ENCODE results near the gene PDLIM1.
A peak's percentile ranks its signal among the peaks of the same experiment; 100 is the strongest.

The PDLIM1 gene

GRCh38 chr10:95263864-95264226 lies 27.0 kb downstream of the PDLIM1 start:
- no peak for DNase-seq (ENCODE audit: low read depth)

DNA sequence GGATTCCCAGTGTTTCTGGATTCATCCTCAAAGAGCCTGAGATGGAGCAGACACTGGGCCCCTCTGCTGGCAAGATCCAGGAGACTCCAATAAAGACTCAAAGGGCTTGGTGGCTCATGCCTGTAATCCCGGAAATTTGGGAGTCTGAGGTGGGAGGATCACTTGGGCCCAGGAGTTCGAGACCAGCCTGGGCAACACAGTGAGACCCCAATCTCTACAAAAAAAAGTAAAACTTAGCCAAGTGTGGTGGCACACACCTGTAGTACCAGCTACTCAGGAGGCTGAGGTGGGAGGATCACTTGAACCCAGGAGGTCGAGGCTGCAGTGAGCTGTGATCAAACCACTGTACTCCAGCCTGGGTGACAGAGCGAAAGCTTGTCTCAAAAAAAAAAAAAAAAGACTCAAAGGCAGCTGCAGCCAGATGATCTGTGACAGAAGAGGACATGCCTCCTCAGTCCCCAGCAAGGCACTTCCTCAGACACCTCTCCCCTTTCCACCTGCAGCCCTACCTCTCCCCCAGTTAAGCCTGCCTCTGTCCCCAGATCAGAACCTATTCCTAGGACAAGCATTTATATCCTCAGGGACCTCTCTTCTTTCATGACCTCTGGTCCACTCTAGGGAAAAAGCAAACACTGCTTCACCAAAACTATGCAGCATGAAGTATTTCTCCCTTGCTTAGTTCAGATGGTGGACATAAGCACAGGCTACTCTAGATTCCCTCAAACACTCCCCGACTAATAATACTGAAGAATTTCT lies 27.9 kb downstream of the PDLIM1 start:
- peak; percentile 64 for DNase-seq (ENCODE audit: low read depth)

DNA sequence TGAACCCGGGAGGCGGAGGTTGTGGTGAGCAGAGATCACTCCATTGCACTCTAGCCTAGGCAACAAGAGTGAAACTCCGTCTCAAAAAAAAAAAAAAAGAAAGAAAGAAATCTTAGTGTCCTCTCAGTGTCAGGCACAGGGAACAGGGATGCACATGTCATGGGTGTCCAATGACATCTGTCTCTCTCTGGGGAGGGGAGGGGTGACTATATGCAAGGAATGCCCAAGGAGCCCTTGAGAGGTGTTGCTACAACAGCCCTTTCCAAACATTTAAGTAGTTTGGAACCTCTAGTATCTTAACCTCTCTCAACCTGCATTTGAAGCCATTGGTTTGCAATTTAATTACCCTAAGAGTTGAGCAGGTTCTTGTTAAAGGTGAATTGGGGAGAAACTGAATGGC lies 28.9 kb downstream of the PDLIM1 start:
- DNase-seq (ENCODE audit: low read depth) = no peak

GRCh38 chr10:95260909-95261552 lies 29.8 kb downstream of the PDLIM1 start:
- peak; percentile 93 for DNase-seq (ENCODE audit: low read depth)

- DNase-seq (ENCODE audit: low read depth) = peak; percentile 98
These were observed 30.4 kb downstream of the PDLIM1 start for GRCh38 chr10:95260397-95260881.

DNA sequence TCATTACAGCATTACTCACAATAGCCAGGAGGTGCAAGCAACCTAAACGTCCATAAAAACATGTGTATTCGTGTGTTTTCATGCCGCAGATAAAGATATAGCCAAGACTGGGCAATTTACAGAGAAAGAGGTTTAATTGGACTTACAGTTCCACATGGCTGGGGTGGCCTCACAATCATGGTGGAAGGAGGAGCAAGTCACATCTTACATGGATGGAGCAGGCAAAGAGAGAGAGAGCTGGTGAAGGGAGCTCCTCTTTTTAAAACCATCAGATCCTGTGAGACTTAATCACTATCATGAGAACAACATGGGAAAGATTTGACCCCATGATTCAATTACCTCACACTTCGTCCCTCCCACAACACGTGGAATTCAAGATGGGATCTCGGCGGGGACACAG lies 33.0 kb downstream of the PDLIM1 start:
- no peak for DNase-seq (ENCODE audit: low read depth)

- DNase-seq (ENCODE audit: low read depth) = no peak
These were observed 34.5 kb downstream of the PDLIM1 start for GRCh38 chr10:95256268-95256667.

GRCh38 chr10:95254629-95255028 lies 36.2 kb downstream of the PDLIM1 start:
- DNase-seq (ENCODE audit: low read depth) = no peak

DNA sequence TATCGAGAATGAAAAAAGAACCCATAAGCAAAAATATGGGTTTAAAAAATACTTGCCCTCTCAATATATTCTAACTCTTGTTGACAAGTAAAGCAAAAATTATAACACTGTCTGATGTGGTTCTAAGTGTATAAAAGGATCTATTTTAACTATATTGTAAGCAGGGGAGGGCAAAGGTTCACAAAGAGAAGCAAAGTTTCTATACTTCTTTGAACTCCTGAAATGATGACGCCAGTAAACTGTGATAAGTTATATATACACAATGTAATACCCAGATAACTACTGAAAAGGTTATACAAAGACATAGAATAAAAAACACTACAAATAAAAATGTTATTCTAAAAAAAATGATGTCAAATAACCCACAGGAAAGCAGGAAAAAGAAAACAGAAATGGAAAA lies 37.1 kb downstream of the PDLIM1 start:
- no peak for DNase-seq (ENCODE audit: low read depth)

DNA sequence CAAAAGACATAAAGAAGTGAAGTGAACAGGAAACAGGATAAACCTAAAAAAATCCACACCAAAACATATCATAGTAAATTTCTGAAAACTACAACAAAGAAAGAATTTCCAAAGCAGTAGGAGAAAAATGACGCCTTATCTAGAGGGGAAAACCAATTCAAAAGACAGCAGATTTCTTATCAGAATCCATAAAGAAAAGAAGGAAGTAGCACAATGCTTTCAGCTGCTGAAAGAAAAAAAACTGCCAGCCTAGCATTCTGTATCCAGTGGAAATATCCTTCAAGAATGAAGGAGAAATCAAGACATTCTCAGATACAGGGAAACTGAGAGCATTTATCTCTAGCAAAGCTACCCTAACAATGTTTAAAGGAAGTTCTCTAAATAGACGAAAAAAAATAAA lies 37.8 kb downstream of the PDLIM1 start:
- no peak for DNase-seq (ENCODE audit: low read depth)

DNA sequence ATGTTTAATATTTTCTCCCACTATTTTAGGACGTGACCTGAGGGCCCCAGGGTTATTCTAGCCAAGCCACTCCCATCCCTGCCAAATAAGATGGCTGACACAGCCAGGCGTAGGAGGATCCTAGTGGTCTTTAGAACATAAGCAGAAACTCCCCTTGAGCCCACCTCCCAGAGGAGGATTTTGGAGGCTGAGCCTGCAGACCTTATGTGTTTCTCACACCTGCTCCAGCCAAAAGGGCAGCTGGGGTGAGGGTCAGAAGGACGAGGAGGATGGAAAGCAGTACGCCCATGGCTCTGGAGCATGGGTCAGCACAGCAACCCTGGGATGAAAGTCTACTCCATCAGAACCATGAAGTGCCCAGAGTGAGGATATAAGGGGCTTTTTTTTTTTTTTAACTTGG lies 39.9 kb downstream of the PDLIM1 start:
- no peak for DNase-seq (ENCODE audit: low read depth)

DNA sequence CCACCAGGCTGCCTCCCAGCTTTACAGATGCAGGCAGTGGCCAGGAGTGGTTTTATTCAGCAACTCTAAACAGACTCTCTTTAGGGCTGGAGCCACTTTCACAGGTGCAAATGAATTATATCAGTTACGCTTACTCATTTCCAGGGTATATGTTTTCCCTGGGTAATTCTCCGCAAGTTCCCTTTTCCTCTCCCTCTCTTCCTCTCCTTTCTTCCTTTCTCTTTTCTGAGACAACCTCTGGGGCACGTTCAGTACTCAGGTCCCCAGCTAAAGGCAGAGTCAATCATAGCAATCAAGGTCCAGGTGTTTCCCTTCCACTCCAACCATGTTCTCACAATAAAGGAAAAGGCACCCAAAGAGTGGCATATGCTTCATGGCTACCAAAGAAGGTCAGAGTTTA lies 41.3 kb downstream of the PDLIM1 start:
- DNase-seq (ENCODE audit: low read depth) = no peak

DNA sequence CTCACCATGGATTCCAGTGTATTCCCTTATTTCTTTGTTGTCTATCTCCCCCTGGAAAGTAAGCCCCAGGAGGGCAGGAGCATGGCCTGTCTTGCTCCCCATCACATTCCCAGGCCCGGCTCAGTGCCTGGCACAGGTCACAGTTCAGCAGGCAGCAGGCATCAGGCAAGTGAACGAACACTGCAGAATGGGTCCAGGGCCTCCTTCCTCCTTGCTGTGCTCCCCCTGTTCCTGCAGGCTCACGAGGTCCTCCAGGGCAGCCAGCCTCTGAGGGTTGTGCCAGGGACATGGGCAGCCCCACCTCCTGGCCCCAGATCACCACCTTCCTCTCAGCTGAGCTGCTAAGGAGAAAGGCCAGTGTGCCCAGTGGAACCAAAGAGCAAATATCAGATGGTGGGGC lies 41.8 kb downstream of the PDLIM1 start:
- no peak for DNase-seq (ENCODE audit: low read depth)

DNA sequence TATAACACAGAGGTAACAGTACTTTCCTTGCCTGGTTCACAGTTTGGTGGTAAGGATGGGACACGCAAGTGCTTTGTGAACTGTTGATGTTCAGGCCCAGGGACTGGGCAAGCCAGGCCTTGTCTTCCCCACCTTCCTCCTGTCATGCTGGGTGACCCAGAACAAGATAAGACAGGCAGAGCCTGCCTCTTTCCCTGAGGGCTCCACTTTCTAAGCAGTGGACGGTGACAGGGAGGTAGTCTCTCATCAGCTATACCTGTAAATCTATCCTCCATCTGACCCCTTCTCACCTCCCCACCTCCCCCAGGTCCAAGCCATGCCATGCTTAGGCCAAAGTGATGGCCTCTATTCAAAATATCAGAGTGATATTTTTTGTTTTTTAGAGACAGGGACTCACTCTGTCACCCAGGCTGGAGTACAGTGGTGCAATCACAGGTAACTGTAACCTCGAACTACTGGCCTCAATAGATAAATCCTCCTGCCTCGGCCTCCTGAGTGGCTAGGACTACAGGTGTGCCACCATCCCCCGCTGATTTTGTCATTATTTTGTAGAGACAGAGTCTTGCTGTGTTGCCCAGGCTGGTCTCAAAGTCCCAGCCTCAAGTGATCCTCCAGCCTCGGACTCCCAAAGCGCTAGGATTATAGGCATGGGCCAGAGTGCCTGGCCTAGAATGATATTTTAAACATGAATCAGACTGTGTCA lies 42.8 kb downstream of the PDLIM1 start:
- no peak for DNase-seq (ENCODE audit: low read depth)

- DNase-seq (ENCODE audit: low read depth) = peak; percentile 94
These were observed 43.5 kb downstream of the PDLIM1 start for GRCh38 chr10:95247200-95247880.

DNA sequence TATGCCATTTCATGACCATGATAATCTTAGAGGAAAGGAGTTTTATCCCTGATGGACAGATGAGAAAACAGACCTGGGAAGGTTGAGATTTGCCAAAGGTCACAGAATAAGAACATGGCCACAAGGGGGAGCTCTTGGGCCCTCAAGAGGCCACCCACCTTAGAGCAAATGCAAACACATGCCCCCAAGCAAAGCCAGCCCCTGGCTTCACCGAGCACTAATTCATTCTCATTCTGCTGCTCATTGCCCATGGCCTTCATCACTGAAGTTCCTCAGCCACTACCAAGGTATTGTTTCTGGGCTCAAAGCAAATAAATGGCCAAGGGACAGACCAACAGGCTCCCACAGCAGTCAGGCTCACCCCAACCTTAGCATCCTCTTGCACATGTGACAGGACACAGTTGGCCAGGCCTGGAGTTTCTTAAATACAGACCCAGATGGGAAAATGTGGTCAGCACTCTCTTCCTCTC lies 44.2 kb downstream of the PDLIM1 start:
- peak; percentile 83 for DNase-seq (ENCODE audit: low read depth)

GRCh38 chr10:95245425-95246055 lies 45.3 kb downstream of the PDLIM1 start:
- DNase-seq (ENCODE audit: low read depth) = no peak

DNA sequence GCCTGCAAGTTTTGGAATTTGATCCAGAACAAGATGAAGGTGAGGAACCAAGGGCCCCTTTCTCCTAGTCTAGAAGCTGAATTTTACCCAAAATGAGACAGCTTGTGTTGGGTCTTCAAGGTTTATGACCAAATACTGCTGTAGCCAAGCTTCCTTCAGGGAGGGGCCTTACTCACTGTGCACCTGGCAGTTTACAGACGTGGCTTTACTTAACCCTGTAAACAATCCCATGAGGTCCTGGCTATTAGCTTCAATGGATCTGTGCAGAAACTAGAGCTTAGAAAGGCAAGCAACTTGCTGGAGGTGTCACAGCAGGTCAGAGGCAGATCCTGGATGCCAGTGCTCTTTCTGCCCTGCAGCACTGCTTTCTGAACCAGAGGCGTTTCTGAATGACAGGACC lies 46.7 kb downstream of the PDLIM1 start:
- no peak for DNase-seq (ENCODE audit: low read depth)

DNA sequence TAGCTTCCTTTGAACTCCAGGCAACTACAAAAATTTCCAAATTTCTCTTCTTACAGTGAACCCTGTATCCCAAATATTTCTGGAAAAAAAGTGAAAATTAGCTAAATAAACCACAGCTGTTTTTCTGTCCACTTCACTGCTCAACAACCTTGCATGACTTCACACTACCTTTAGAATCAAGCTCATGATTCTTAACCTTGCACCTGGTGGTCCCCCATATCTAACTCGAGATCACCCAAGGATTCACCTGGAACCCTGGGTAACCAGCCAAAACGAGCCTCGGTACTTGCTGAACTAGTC lies 47.5 kb downstream of the PDLIM1 start:
- no peak for DNase-seq (ENCODE audit: low read depth)

GRCh38 chr10:95242581-95243317 lies 48.1 kb downstream of the PDLIM1 start:
- peak; percentile 69 for DNase-seq (ENCODE audit: low read depth)

- no peak for DNase-seq (ENCODE audit: low read depth)
These were observed 49.3 kb downstream of the PDLIM1 start for GRCh38 chr10:95241533-95241932.
